B cell (primary cell): ENCODE data around the gene TMED6. TPM values are rescaled to one million over a fixed set of nuclear protein-coding genes. Genes with fewer than 3 reads are reported as not detected.

Experiments
- ATAC-seq: fragments of 200-7000 bp; cut with Tn5 transposase; one replicate; pipeline ENCODE4 v1.10.0; 2021; ENCODE audit warnings: low read depth, mild to moderate bottlenecking, moderate number of reproducible peaks, moderate library complexity
- CTCF ChIA-PET: fragments of 350-600 bp; sonication (Branson Sonifier 250); formaldehyde crosslinking; loops from one replicate; lab custom pipeline; 2021; ENCODE audit warnings: antibody characterized with exemption, inconsistent platforms; lab: Charles Lee
- POLR2A ChIA-PET: fragments of 350-600 bp; sonication (Branson Sonifier 250); formaldehyde crosslinking; loops from one replicate; lab custom pipeline; 2021; ENCODE audit warnings: antibody characterized with exemption; lab: Charles Lee
- DNase-seq: peaks from one replicate; pipeline ENCODE4 v3.0.0; 2013
- H2AFZ ChIP-seq: 2 replicates; pipeline ENCODE4 v1.6.1; 2012; ENCODE audit warnings: mild to moderate bottlenecking, low read depth, low read length; ENCODE audit not compliant: insufficient read depth, poor library complexity, severe bottlenecking
- H3K27ac ChIP-seq, 2 donors: 1 replicate in 1 of 2; 2 replicates in 1 of 2; pipeline ENCODE4 v1.5.1; 2012 to 2013; ENCODE audit warnings: low read length in 2 of 2, mild to moderate bottlenecking in 2 of 2, moderate library complexity in 1 of 2
- H3K27me3 ChIP-seq, 4 experiments: fragments of 200-600 bp in 1 of 4; sonication (generic) in 1 of 4; replicated peaks in 1 of 4; 1 replicate in 2 of 4; 2 replicates in 2 of 4; pipeline versions ENCODE4 v1.6.1 to v1.7.0; 2013 to 2016; ENCODE audit warnings: low read length in 3 of 4, mild to moderate bottlenecking in 2 of 4, mixed read lengths in 1 of 4, moderate library complexity in 1 of 4; ENCODE audit not compliant: insufficient read depth in 4 of 4, control insufficient read depth in 3 of 4; ENCODE audit errors: control extremely low read depth in 1 of 4
- H3K36me3 ChIP-seq, 2 experiments: replicated peaks in 1 of 2; 1 replicate in 1 of 2; 2 replicates in 1 of 2; pipeline versions ENCODE4 v1.6.1 to v1.7.1; 2013; ENCODE audit warnings: low read length in 1 of 2; ENCODE audit not compliant: insufficient read depth in 2 of 2, control insufficient read depth in 1 of 2; ENCODE audit errors: control extremely low read depth in 1 of 2, extremely low read depth in 1 of 2
- H3K4me1 ChIP-seq, 2 donors: fragments of 200-600 bp in 1 of 2; sonication (generic) in 1 of 2; 1 replicate in 1 of 2; 2 replicates in 1 of 2; pipeline versions ENCODE4 v1.5.1 to v1.6.1; 2013 to 2017; ENCODE audit warnings: low read length in 2 of 2; ENCODE audit not compliant: control insufficient read depth in 2 of 2, insufficient read depth in 2 of 2
- H3K4me2 ChIP-seq: replicated peaks from 2 replicates; pipeline ENCODE3; 2012; ENCODE audit warnings: mild to moderate bottlenecking, low read depth, low read length; ENCODE audit not compliant: poor library complexity, severe bottlenecking
- H3K4me3 ChIP-seq, 5 experiments: fragments of 200-600 bp in 1 of 5; sonication (generic) in 1 of 5; 1 replicate in 3 of 5; 2 replicates in 2 of 5; pipeline versions ENCODE4 v1.5.1 to v1.7.0; 2011 to 2016; ENCODE audit warnings: low read length in 4 of 5, mild to moderate bottlenecking in 4 of 5, low read depth in 2 of 5, control low read depth in 1 of 5, moderate library complexity in 1 of 5; ENCODE audit not compliant: insufficient read depth in 1 of 5; ENCODE audit errors: control extremely low read depth in 1 of 5, extremely low read depth in 1 of 5
- H3K79me2 ChIP-seq: fragments of 200-600 bp; sonication (generic); one replicate; pipeline ENCODE4 v1.6.0; 2016; ENCODE audit warnings: low read length; ENCODE audit not compliant: control insufficient read depth, insufficient read depth
- H3K9ac ChIP-seq: fragments of 200-600 bp; sonication (generic); 2 replicates; pipeline ENCODE4 v1.6.1; 2017; ENCODE audit warnings: mild to moderate bottlenecking, low read length, moderate library complexity
- H3K9me3 ChIP-seq, 3 donors: one replicate each; pipeline versions ENCODE4 v1.6.1 to v1.7.1; 2013; ENCODE audit warnings: low read length in 2 of 3; ENCODE audit not compliant: control insufficient read depth in 2 of 3, insufficient read depth in 1 of 3; ENCODE audit errors: control extremely low read depth in 1 of 3
- H4K20me1 ChIP-seq: 2 replicates; pipeline ENCODE4 v1.6.0; 2012; ENCODE audit warnings: mild to moderate bottlenecking, low read length; ENCODE audit not compliant: insufficient read depth, control insufficient read depth, poor library complexity, severe bottlenecking
- H3K27ac Mint-ChIP-seq: one replicate; pipeline ENCODE4 v1.8.0; 2021; ENCODE audit warnings: mixed read lengths
- H3K27me3 Mint-ChIP-seq: one replicate; pipeline ENCODE4 v1.8.0; 2021; ENCODE audit warnings: mixed read lengths
- H3K4me1 Mint-ChIP-seq: one replicate; pipeline ENCODE4 v1.8.0; 2021; ENCODE audit warnings: mixed read lengths
- H3K4me3 Mint-ChIP-seq: one replicate; pipeline ENCODE4 v1.8.0; 2021; ENCODE audit warnings: mixed read lengths
- H3K9me3 Mint-ChIP-seq: one replicate; pipeline ENCODE4 v1.8.0; 2022; ENCODE audit warnings: mixed read lengths; ENCODE audit not compliant: insufficient read depth
- CTCF ChIP-seq: fragments of 200-600 bp; IDR thresholded peaks from one replicate; pipeline ENCODE4 v1.8.0; 2022; ENCODE audit warnings: antibody characterized with exemption, mild to moderate bottlenecking
- EZH2 ChIP-seq: IDR thresholded peaks from 2 replicates; pipeline ENCODE4 v1.6.1; 2012; ENCODE audit warnings: borderline replicate concordance, low read depth, mild to moderate bottlenecking, moderate library complexity, low read length; ENCODE audit not compliant: insufficient read depth, poor library complexity, severe bottlenecking
- WGBS: methylation state at CpG from one replicate; pipeline ENCODE4 v1.1.5; 2013; ENCODE audit warnings: missing lambda C conversion rate; ENCODE audit not compliant: insufficient coverage; 5-methylcytosine and 5-hydroxymethylcytosine counted together
- intact Hi-C: fragments of 100-400 bp; cut with micrococcal nuclease; formaldehyde crosslinking; loops from one replicate; pipeline ENCODE4 v1.10.0; 2022
- polyA plus RNA-seq: library from polyadenylated mRNA; depleted of rRNA; stranded (reverse); fragments of >200 nt; gene quantifications from 2 replicates; pipeline ENCODE4 v1.2.3, GENCODE V29; 2012
- total RNA-seq, 2 donors: library from RNA; stranded (reverse); fragments of 120-200 nt in 1 of 2; gene quantifications; 1 replicate in 1 of 2; 2 replicates in 1 of 2; pipeline versions ENCODE4 v1.2.3 to v1.2.4, GENCODE V29; 2013 to 2022

TMED6 gene
- total and polyA plus RNA-seq, 2 donors (not counting 1 experiment from before 2014, with no cell fraction given) = 0.78 to 4.5 TPM

- Histone ChIP-seq H2AFZ (no peak overlapping the region), H4K20me1 (peaks cover 16% of the 10 kb centered on the region), H3K9me3 (peaks cover 0 to 5% (median 0%) of the 10 kb centered on the region in 3 donors), H3K27ac (no peak overlapping the region), H3K36me3 (peaks cover 1 to 59% of the 10 kb centered on the region in 2 experiments), H3K4me3 (no peak overlapping the region), H3K4me2 (no peak overlapping the region), H3K4me1 (peaks cover 5 to 19% of the 10 kb centered on the region in 2 donors), H3K9ac (no peak overlapping the region), H3K79me2 (peaks cover 11% of the 10 kb centered on the region), H3K27me3 (no peaks in the 10 kb centered on the region)
- Mint-ChIP-seq H3K4me1 (peaks cover 16% of the 10 kb centered on the region), H3K27ac (no peak overlapping the region), H3K4me3 (no peak overlapping the region), H3K27me3 (no peaks in the 10 kb centered on the region), H3K9me3 (peaks cover 3% of the 10 kb centered on the region)
- DNase-seq (no peak), ATAC-seq (no peak)
- POLR2A ChIA-PET = no interaction called here
- CTCF ChIA-PET = no interaction called here
- TF ChIP-seq CTCF (no peak), EZH2 (no peak)
- intact Hi-C loops = no loop called here
- 85% methylated on average over 4 of the region's 7 CpGs for WGBS
Measured at GRCh38 chr16:69366431-69366830, 14.8 kb upstream of the TMED6 start.

DNA sequence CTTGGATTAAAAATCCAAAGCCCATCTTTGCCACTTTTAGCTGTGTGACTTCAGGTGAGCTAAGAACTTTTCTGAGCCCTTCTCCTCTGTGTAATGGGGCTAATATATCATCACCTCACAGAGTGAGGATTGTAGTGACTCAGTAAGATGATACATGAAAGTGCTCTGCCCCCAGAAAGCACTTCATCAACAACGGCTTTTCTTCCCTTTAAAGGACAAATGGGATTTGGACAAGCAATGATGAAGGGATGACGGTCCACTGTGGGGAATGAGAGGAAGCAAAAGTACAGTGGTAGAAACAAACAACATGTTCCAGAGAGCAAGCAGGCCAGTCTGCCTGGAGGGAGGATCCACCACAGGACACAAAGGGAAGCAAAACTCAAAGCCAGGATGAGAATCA is 14.3 kb upstream of the TMED6 start:
- WGBS = 86% methylated on average over 1 of the region's 2 CpGs
- H3K27me3 ChIP-seq = no peaks in the 10 kb centered on the region
- DNase-seq = no peak
- H3K9ac ChIP-seq = no peak overlapping the region
- POLR2A ChIA-PET = no interaction called here
- H3K27ac ChIP-seq = no peak overlapping the region
- H3K36me3 ChIP-seq = peaks cover 3 to 59% of the 10 kb centered on the region in 2 experiments
- intact Hi-C loops = no loop called here
- H3K4me2 ChIP-seq = no peak overlapping the region
- ATAC-seq = no peak
- no peak overlapping the region for H2AFZ ChIP-seq
- CTCF ChIA-PET = no interaction called here
- Mint-ChIP-seq H3K27me3 (no peaks in the 10 kb centered on the region), H3K4me3 (no peak overlapping the region), H3K27ac (no peak overlapping the region), H3K9me3 (peaks cover 3% of the 10 kb centered on the region), H3K4me1 (peaks cover 13% of the 10 kb centered on the region)
- peaks cover 16% of the 10 kb centered on the region for H4K20me1 ChIP-seq
- H3K9me3 ChIP-seq = no peaks in the 10 kb centered on the region
- H3K4me3 ChIP-seq = no peak overlapping the region
- no peak for TF ChIP-seq EZH2
- no peak for TF ChIP-seq CTCF
- H3K79me2 ChIP-seq = peaks cover 11% of the 10 kb centered on the region
- H3K4me1 ChIP-seq = peaks cover 3 to 14% of the 10 kb centered on the region in 2 donors
